Left lung (tissue), 10 donors: Measurements from ENCODE around the gene RHBDL3. TPM values are rescaled to one million over a fixed set of nuclear protein-coding genes. Genes with fewer than 3 reads are reported as not detected.

Source experiments
- ATAC-seq: fragments of 200-7000 bp; cut with Tn5 transposase; one replicate; pipeline ENCODE4 v1.9.1; 2020; ENCODE audit warnings: moderate library complexity
- DNase-seq, 4 donors: peaks; one replicate each; pipeline ENCODE4 v3.0.0-alpha.2; 2013 to 2020
- H3K27ac ChIP-seq, 2 donors: fragments of 200-600 bp; sonication (generic) in 1 of 2; one replicate each; pipeline versions ENCODE4 v1.5.0 to v1.8.0; 2020 to 2021
- H3K27me3 ChIP-seq, 2 donors: fragments of 200-600 bp; sonication (generic) in 1 of 2; one replicate each; pipeline versions ENCODE4 v1.5.0 to v1.8.0; 2020 to 2021
- H3K36me3 ChIP-seq, 2 donors: fragments of 200-600 bp; sonication (generic) in 1 of 2; one replicate each; pipeline versions ENCODE4 v1.5.0 to v1.8.0; 2020 to 2021
- H3K4me1 ChIP-seq, 2 donors: fragments of 200-600 bp; one replicate each; pipeline ENCODE4 v1.8.0; 2021
- H3K4me3 ChIP-seq, 2 donors: fragments of 200-600 bp; sonication (generic) in 1 of 2; one replicate each; pipeline versions ENCODE4 v1.5.0 to v1.8.0; 2020 to 2021; ENCODE audit warnings: mild to moderate bottlenecking in 1 of 2
- H3K9me3 ChIP-seq, 2 donors: fragments of 200-600 bp; sonication (generic) in 1 of 2; one replicate each; pipeline versions ENCODE4 v1.5.0 to v1.8.0; 2020 to 2021
- CTCF ChIP-seq, 2 donors: fragments of 200-600 bp; sonication (generic) in 1 of 2; IDR thresholded peaks; one replicate each; pipeline versions ENCODE4 v1.5.0 to v1.8.0; 2021; ENCODE audit warnings: antibody characterized with exemption in 2 of 2
- intact Hi-C, 2 donors: fragments of 100-400 bp; cut with DNase I; formaldehyde crosslinking; loops; one replicate each; pipeline versions ENCODE4 v1.11.2 to v1.14.2; 2022
- polyA plus RNA-seq, 6 donors: library from polyadenylated mRNA; unstranded; fragments of 120-200 nt; gene quantifications; one replicate each; pipeline ENCODE4 v1.2.1, GENCODE V29; 2013; ENCODE audit not compliant: insufficient read length in 6 of 6
- total RNA-seq, 2 donors: library from RNA; stranded (reverse); fragmentation: NEBNext Ultra II Directional; extraction: Animal tissue kit (Norgen Biotek cat#: 25700); gene quantifications; one replicate each; pipeline ENCODE4 v1.2.1, GENCODE V29; 2021
- donor health status: DM: no; HTN: yes; CAD: no.
- donor health status: DM: no; HTN: no; CAD: no.

Gene RHBDL3
- total and polyA plus RNA-seq, 8 donors: 0.26 to 2.2 (median 1.6) TPM

GRCh38 chr17:32298721-32299579 lies 33.3 kb downstream of the RHBDL3 start:
- no peaks in the 10 kb centered on the region for H3K36me3 ChIP-seq
- no peak overlapping the region for H3K27ac ChIP-seq
- H3K4me1 ChIP-seq: no peaks in the 10 kb centered on the region
- intact Hi-C loops: no loop called here
- DNase-seq: no peak
- H3K4me3 ChIP-seq: no peak overlapping the region
- no peaks in the 10 kb centered on the region for H3K9me3 ChIP-seq
- H3K27me3 ChIP-seq: no peaks in the 10 kb centered on the region
- no peak for TF ChIP-seq CTCF (IDR thresholded peaks at IDR 0.05)
- ATAC-seq: no peak

GRCh38 chr17:32299580-32300164 lies 34.0 kb downstream of the RHBDL3 start:
- H3K4me3 ChIP-seq: no peak overlapping the region
- H3K4me1 ChIP-seq: no peaks in the 10 kb centered on the region
- intact Hi-C loops: no loop called here
- no peak for ATAC-seq
- H3K27ac ChIP-seq: no peak overlapping the region
- no peaks in the 10 kb centered on the region for H3K36me3 ChIP-seq
- DNase-seq: no peak
- no peaks in the 10 kb centered on the region for H3K27me3 ChIP-seq
- TF ChIP-seq CTCF (IDR thresholded peaks at IDR 0.05): no peak
- no peaks in the 10 kb centered on the region for H3K9me3 ChIP-seq

- H3K27me3 ChIP-seq: no peaks in the 10 kb centered on the region
- no peaks in the 10 kb centered on the region for H3K4me1 ChIP-seq
- H3K9me3 ChIP-seq: no peaks in the 10 kb centered on the region
- no peak overlapping the region for H3K4me3 ChIP-seq
- ATAC-seq (no peak), DNase-seq (no peak)
- intact Hi-C loops: no loop called here
- no peak for TF ChIP-seq CTCF (IDR thresholded peaks at IDR 0.05)
- H3K27ac ChIP-seq: no peak overlapping the region
- H3K36me3 ChIP-seq: no peaks in the 10 kb centered on the region
These were observed 36.4 kb downstream of the RHBDL3 start for GRCh38 chr17:32302037-32302436.

GRCh38 chr17:32302860-32303649 lies 37.4 kb downstream of the RHBDL3 start:
- DNase-seq: no peak
- Histone ChIP-seq H3K27me3 (no peaks in the 10 kb centered on the region), H3K4me1 (no peaks in the 10 kb centered on the region), H3K4me3 (no peak overlapping the region), H3K27ac (no peak overlapping the region), H3K36me3 (no peaks in the 10 kb centered on the region), H3K9me3 (no peaks in the 10 kb centered on the region)
- intact Hi-C loops: no loop called here
- TF ChIP-seq CTCF (IDR thresholded peaks at IDR 0.05): no peak
- ATAC-seq: no peak

- H3K4me1 ChIP-seq: no peaks in the 10 kb centered on the region
- intact Hi-C loops: no loop called here
- no peaks in the 10 kb centered on the region for H3K9me3 ChIP-seq
- no peak overlapping the region for H3K4me3 ChIP-seq
- DNase-seq: no peak
- H3K36me3 ChIP-seq: no peaks in the 10 kb centered on the region
- no peaks in the 10 kb centered on the region for H3K27me3 ChIP-seq
- H3K27ac ChIP-seq: no peak overlapping the region
- TF ChIP-seq CTCF (IDR thresholded peaks at IDR 0.05): no peak
- no peak for ATAC-seq
These were observed 38.2 kb downstream of the RHBDL3 start for GRCh38 chr17:32303781-32304288.
